HG03571 (cell line): ENCODE results near the gene ABCA10.
A peak's percentile ranks its signal among the peaks of the same experiment; 100 is the strongest.
"Not testable (repeated sequence)": the region's sequence is repeated elsewhere in the genome, so short reads cannot be mapped to it uniquely, and the experiment has no call there.

ENCODE experiments used
- ATAC-seq: cut with Tn5 transposase; IDR thresholded peaks from one replicate; pipeline ENCODE4 v1.9.1; 2021; ENCODE audit not compliant: unreplicated experiment

The ABCA10 gene

GRCh38 chr17:69228018-69228417 lies 606 bp downstream of the ABCA10 start:
- ATAC-seq, result no peak

- ATAC-seq, result no peak
Observed at GRCh38 chr17:69227541-69227940, 1.1 kb downstream of the ABCA10 start.

- ATAC-seq, result peak; percentile 94
Observed at GRCh38 chr17:69223809-69224208, 4.8 kb downstream of the ABCA10 start.

GRCh38 chr17:69222707-69223258 lies 5.8 kb downstream of the ABCA10 start:
- ATAC-seq, result no peak

GRCh38 chr17:69220098-69220497 lies 8.5 kb downstream of the ABCA10 start:
- ATAC-seq, result no peak

GRCh38 chr17:69218986-69219385 lies 9.6 kb downstream of the ABCA10 start:
- ATAC-seq, result no peak

- ATAC-seq, result no peak
Observed at GRCh38 chr17:69213059-69213813, 15.4 kb downstream of the ABCA10 start.

- ATAC-seq, result no peak
Observed at GRCh38 chr17:69208640-69209039, 20.0 kb downstream of the ABCA10 start.

GRCh38 chr17:69207151-69207550 lies 21.5 kb downstream of the ABCA10 start:
- ATAC-seq, result no peak

- ATAC-seq, result no peak
Observed at GRCh38 chr17:69198238-69198637, 30.4 kb downstream of the ABCA10 start.

- not testable (repeated sequence) for ATAC-seq
Observed at GRCh38 chr17:69196105-69196653, 32.4 kb downstream of the ABCA10 start.

- ATAC-seq, result no peak
Observed at GRCh38 chr17:69192754-69193153, 35.9 kb downstream of the ABCA10 start.

- ATAC-seq, result no peak
Observed at GRCh38 chr17:69188796-69189195, 39.8 kb downstream of the ABCA10 start.

GRCh38 chr17:69188064-69188463 lies 40.6 kb downstream of the ABCA10 start:
- no peak for ATAC-seq

- ATAC-seq, result no peak
Observed at GRCh38 chr17:69187294-69187693, 41.3 kb downstream of the ABCA10 start.

- no peak for ATAC-seq
Observed at GRCh38 chr17:69179227-69179952, 49.2 kb downstream of the ABCA10 start.

- ATAC-seq, result no peak
Observed at GRCh38 chr17:69176457-69176795, 52.2 kb downstream of the ABCA10 start.

- ATAC-seq, result no peak
Observed at GRCh38 chr17:69175625-69176456, 52.8 kb downstream of the ABCA10 start.

GRCh38 chr17:69175262-69175624 lies 53.4 kb downstream of the ABCA10 start:
- ATAC-seq, result no peak

GRCh38 chr17:69173118-69173517 lies 55.5 kb downstream of the ABCA10 start:
- no peak for ATAC-seq

GRCh38 chr17:69170377-69170776 lies 58.2 kb downstream of the ABCA10 start:
- ATAC-seq, result no peak
